ENCODE data around the gene TPP2. TPM values are rescaled to one million over a fixed set of nuclear protein-coding genes. Genes with fewer than 3 reads are reported as not detected.
A peak's percentile ranks its signal among the peaks of the same experiment; 100 is the strongest.

The TPP2 gene
- total and polyA plus RNA-seq, 9 of the 15 experiments (the other 6 are each of a cell fraction or from before 2014, with no cell fraction given) = 18.8 to 87.7 (median 55.9) TPM

DNA sequence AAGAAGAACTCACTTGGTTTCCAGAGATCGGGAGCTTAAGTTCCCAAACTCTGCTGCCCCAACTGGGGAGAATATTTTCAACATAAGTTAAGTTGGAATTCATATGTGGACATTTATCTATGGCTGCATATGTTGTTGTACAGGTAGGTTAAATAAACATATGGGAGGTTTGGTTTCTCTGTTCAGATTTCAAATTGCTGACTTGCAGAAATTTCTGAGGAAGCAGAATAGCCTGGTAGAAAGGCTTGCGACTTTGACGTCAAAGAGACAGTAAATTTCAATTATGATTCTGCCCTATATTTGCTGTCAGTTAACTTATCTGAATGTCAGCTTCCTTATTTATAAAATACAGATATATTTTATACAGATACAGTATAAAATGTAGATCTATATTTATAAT, 40.0 kb upstream of the TPP2 start:
- Histone ChIP-seq H3K9ac (ENCODE audit: insufficient read depth in 1 of 2, low read depth in 2 of 2, low read length in 2 of 2) (no peak overlapping the region), H3K4me2 (ENCODE audit: insufficient read depth, low read length) (no peak overlapping the region), H3K27me3 (ENCODE audit: control insufficient read depth in 2 of 2, insufficient read depth in 2 of 2, low read length in 2 of 2) (no peaks in the 10 kb centered on the region), H3K36me3 (ENCODE audit: control insufficient read depth, insufficient read depth, low read length) (no peaks in the 10 kb centered on the region), H2AFZ (ENCODE audit: low read depth, low read length) (no peak overlapping the region), H3K27ac (ENCODE audit: extremely low read depth, low read depth, low read length) (no peak overlapping the region), H3K9me3 (replicated peaks; ENCODE audit: control insufficient read depth, insufficient read depth, low read depth, low read length) (no peaks in the 10 kb centered on the region), H3K9me1 (ENCODE audit: control insufficient read depth, insufficient read depth, low read length) (no peaks in the 10 kb centered on the region), H3K4me1 (replicated peaks in 1 of 2; ENCODE audit: control insufficient read depth in 2 of 2, insufficient read depth in 2 of 2, low read length in 2 of 2) (no peaks in the 10 kb centered on the region), H3K4me3 (no peak overlapping the region), H4K20me1 (replicated peaks; ENCODE audit: control insufficient read depth, insufficient read depth, low read length) (no peaks in the 10 kb centered on the region), H3K79me2 (ENCODE audit: control insufficient read depth, insufficient read depth, low read length) (no peaks in the 10 kb centered on the region)
- ATAC-seq (no peak), DNase-seq (ENCODE audit: extremely low read depth in 1 of 4, low spot score in 3 of 4) (no peak), FAIRE-seq (no peak)
- ChIA-PET CTCF (ENCODE audit: low intra/inter-chr PET ratio) (no interaction called here), POLR2A (interaction anchor here (1.3 kb wide), 1 partner anchor 8 kb away, joined by 5 read pairs; no protein-coding TSS in a partner anchor)
- intact Hi-C loops (cut with micrococcal nuclease) = loop anchor here (5.0 kb wide), 1 partner anchor 1410 kb away; no protein-coding TSS in a partner anchor
- no TSS peak for BruUV-seq (replicated peaks)
- in situ Hi-C loops (cut with MboI) = loop anchor here (25.0 kb wide), 1 partner anchor 1420 kb away; no protein-coding TSS in a partner anchor
- TF ChIP-seq MAFK (IDR thresholded peaks at IDR 0.05; ENCODE audit: low read length) = peak; percentile 88
- no peak for TF ChIP-seq ZNF263 (CRISPR knock-in tag; IDR thresholded peaks at IDR 0.05; ENCODE audit: borderline replicate concordance)
- TF ChIP-seq NFIX (CRISPR knock-in tag; IDR thresholded peaks at IDR 0.05; ENCODE audit: low read depth) = no peak
- peak; percentile 81 for TF ChIP-seq C11orf30 (IDR thresholded peaks at IDR 0.05; ENCODE audit: low read depth)
- peak; percentile 90 for TF ChIP-seq MAFF (IDR thresholded peaks at IDR 0.05; ENCODE audit: low read length)
- TF ChIP-seq DACH1 (IDR thresholded peaks at IDR 0.05; ENCODE audit: partially characterized antibody) = no peak
- TF ChIP-seq MAFG (tag; conservative IDR thresholded peaks at IDR 0.05) = peak; percentile 76
- peak; percentile 89 for TF ChIP-seq ZNF316 (IDR thresholded peaks at IDR 0.05)
- 0% methylated on average over 3 of the region's 3 CpGs for WGBS (ENCODE audit: insufficient coverage, low coverage, missing lambda C conversion rate)

DNA sequence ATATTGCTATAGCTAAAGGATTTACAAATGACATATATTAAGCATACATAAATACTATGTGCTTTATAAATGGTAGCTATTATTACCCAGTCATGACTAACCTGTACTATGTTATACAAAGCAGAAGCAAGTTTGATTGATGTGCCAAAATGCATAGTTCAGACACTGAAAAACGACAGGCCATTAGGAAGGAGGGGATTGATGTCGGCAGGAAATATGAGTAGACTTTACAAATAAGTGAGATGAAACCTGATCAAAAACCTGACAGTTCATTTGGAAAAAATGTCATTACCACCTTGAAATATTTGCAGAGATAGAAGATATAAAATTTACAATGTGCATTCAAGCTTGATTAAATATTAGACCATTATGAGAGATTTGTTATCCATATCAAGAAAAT, 38.8 kb upstream of the TPP2 start:
- no peak overlapping the region for H2AFZ ChIP-seq (ENCODE audit: low read depth, low read length)
- H3K4me3 ChIP-seq = no peak overlapping the region
- DNase-seq (ENCODE audit: extremely low read depth in 1 of 4, low spot score in 3 of 4) = no peak
- no peaks in the 10 kb centered on the region for H3K9me3 ChIP-seq (replicated peaks; ENCODE audit: control insufficient read depth, insufficient read depth, low read depth, low read length)
- in situ Hi-C loops (cut with MboI) = loop anchor here (25.0 kb wide), 1 partner anchor 1421 kb away; no protein-coding TSS in a partner anchor
- FAIRE-seq = no peak
- H4K20me1 ChIP-seq (replicated peaks; ENCODE audit: control insufficient read depth, insufficient read depth, low read length) = no peaks in the 10 kb centered on the region
- ChIA-PET POLR2A (no interaction called here), CTCF (ENCODE audit: low intra/inter-chr PET ratio) (no interaction called here)
- 0% methylated on average over 2 of the region's 2 CpGs for WGBS (ENCODE audit: insufficient coverage, low coverage, missing lambda C conversion rate)
- H3K27me3 ChIP-seq (ENCODE audit: control insufficient read depth in 2 of 2, insufficient read depth in 2 of 2, low read length in 2 of 2) = no peaks in the 10 kb centered on the region
- TF ChIP-seq, protein P1, sequence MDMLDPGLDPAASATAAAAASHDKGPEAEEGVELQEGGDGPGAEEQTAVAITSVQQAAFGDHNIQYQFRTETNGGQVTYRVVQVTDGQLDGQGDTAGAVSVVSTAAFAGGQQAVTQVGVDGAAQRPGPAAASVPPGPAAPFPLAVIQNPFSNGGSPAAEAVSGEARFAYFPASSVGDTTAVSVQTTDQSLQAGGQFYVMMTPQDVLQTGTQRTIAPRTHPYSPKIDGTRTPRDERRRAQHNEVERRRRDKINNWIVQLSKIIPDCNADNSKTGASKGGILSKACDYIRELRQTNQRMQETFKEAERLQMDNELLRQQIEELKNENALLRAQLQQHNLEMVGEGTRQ (CRISPR knock-in tag; IDR thresholded peaks at IDR 0.05) = no peak
- TF ChIP-seq CREB1 (IDR thresholded peaks at IDR 0.05) = no peak
- TF ChIP-seq CREB1 (CRISPR knock-in tag; IDR thresholded peaks at IDR 0.05) = no peak
- TF ChIP-seq ASH1L (IDR thresholded peaks at IDR 0.05; ENCODE audit: borderline replicate concordance, low read depth, partially characterized antibody) = no peak
- intact Hi-C loops (cut with micrococcal nuclease) = loop anchor here (5.0 kb wide), 1 partner anchor 1411 kb away; no protein-coding TSS in a partner anchor
- H3K9me1 ChIP-seq (ENCODE audit: control insufficient read depth, insufficient read depth, low read length) = no peaks in the 10 kb centered on the region
- no peaks in the 10 kb centered on the region for H3K79me2 ChIP-seq (ENCODE audit: control insufficient read depth, insufficient read depth, low read length)
- no peak for ATAC-seq
- H3K4me1 ChIP-seq (replicated peaks in 1 of 2; ENCODE audit: control insufficient read depth in 2 of 2, insufficient read depth in 2 of 2, low read length in 2 of 2) = no peaks in the 10 kb centered on the region
- H3K36me3 ChIP-seq (ENCODE audit: control insufficient read depth, insufficient read depth, low read length) = no peaks in the 10 kb centered on the region
- no TSS peak for BruUV-seq (replicated peaks)
- H3K9ac ChIP-seq (ENCODE audit: insufficient read depth in 1 of 2, low read depth in 2 of 2, low read length in 2 of 2) = no peak overlapping the region
- H3K27ac ChIP-seq (ENCODE audit: extremely low read depth, low read depth, low read length) = no peak overlapping the region
- no peak overlapping the region for H3K4me2 ChIP-seq (ENCODE audit: insufficient read depth, low read length)

Data from K562 (cell line).